Stomach (tissue), 4 donors: ENCODE measurements around the gene MYZAP.

Experiments used
- CTCF ChIP-seq, 7 experiments: fragments of 450-650 bp in 4 of 7; fragments of 200-600 bp in 3 of 7; sonication (generic) in 3 of 7; IDR thresholded peaks; one replicate each; pipeline ENCODE4 v1.5.1; 2016 to 2019; ENCODE audit warnings: antibody characterized with exemption in 7 of 7, control low read depth in 2 of 7, mild to moderate bottlenecking in 1 of 7
- EP300 ChIP-seq: sonication (generic); formaldehyde crosslinking; IDR thresholded peaks from one replicate; pipeline ENCODE4 v1.6.1; 2017; ENCODE audit warnings: antibody characterized with exemption
- POLR2A ChIP-seq, 4 donors: fragments of 450-650 bp; IDR thresholded peaks; one replicate each; pipeline ENCODE4 v1.6.1; 2016; ENCODE audit warnings: antibody characterized with exemption in 4 of 4, control low read depth in 2 of 4, mild to moderate bottlenecking in 1 of 4, moderate library complexity in 1 of 4
- POLR2AphosphoS5 ChIP-seq, 3 donors: sonication (generic); formaldehyde crosslinking; IDR thresholded peaks; one replicate each; pipeline ENCODE4 v1.6.1; 2016; ENCODE audit warnings: antibody characterized with exemption in 3 of 3

DNA sequence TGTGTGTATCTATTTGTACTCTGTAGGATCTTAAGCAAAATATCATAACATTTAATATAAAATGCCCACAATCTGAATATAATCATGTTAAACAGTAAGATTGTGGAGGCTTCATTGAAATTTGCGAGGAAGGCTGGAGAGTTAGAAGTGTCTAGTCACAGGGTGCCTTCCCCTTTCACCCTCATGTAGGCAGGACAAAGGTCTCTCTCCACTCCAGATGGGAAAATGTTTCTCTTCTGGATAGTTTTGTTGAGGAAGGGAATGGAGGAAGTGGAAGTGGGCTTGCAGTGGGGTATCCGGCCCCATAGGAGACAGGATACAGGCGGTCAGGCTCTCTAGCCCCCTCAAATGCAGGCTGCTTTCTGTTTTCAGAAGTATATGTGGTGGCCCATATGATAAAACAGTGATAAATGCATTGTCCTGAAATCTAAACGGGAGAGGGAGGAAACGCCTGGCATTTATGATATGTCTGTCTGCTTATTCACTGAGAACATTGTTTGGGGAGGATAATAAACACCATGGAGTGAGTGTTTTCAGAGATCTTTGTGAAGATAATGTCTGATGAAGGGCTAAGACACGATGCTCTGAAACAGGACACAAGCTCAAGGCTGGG lies 13.3 kb upstream of the MYZAP start:
- TF ChIP-seq CTCF (IDR thresholded peaks at IDR 0.05): no peak
- TF ChIP-seq POLR2A (IDR thresholded peaks at IDR 0.05): no peak
- no peak for TF ChIP-seq POLR2AphosphoS5 (IDR thresholded peaks at IDR 0.05)
- TF ChIP-seq EP300: no peak
